Breast epithelium (tissue), 4 donors: ENCODE measurements around the gene GMCL1. TPM values are rescaled to one million over a fixed set of nuclear protein-coding genes. Genes with fewer than 3 reads are reported as not detected.

Experiments used
- DNase-seq, 2 donors: peaks; one replicate each; pipeline ENCODE4 v3.0.0-alpha.2; 2019; ENCODE audit warnings: low spot score in 2 of 2
- H3K27ac ChIP-seq, 2 donors: fragments of 200-600 bp; sonication (generic) in 1 of 2; one replicate each; pipeline ENCODE4 v1.5.1; 2016 to 2019; ENCODE audit warnings: mild to moderate bottlenecking in 1 of 2
- H3K27me3 ChIP-seq, 2 donors: fragments of 200-600 bp; sonication (generic) in 1 of 2; one replicate each; pipeline versions ENCODE4 v1.5.1 to v1.6.0; 2017 to 2019; ENCODE audit warnings: control low read depth in 1 of 2, mild to moderate bottlenecking in 1 of 2
- H3K36me3 ChIP-seq: fragments of 200-600 bp; one replicate; pipeline ENCODE4 v1.5.1; 2019
- H3K4me1 ChIP-seq, 2 donors: fragments of 200-600 bp; sonication (generic); one replicate each; pipeline ENCODE4 v1.5.1; 2016 to 2019; ENCODE audit warnings: control low read depth in 1 of 2
- H3K4me3 ChIP-seq, 3 donors: fragments of 200-600 bp; sonication (generic); 1 replicate in 2 of 3; 2 replicates in 1 of 3; pipeline ENCODE4 v1.5.1; 2016 to 2019; ENCODE audit warnings: mild to moderate bottlenecking in 3 of 3, moderate library complexity in 2 of 3
- H3K9me3 ChIP-seq, 2 donors: fragments of 200-600 bp; sonication (generic) in 1 of 2; one replicate each; pipeline ENCODE4 v1.5.1; 2016 to 2019; ENCODE audit warnings: control low read depth in 1 of 2
- CTCF ChIP-seq, 3 donors: fragments of 450-650 bp; IDR thresholded peaks; one replicate each; pipeline ENCODE4 v1.5.1; 2016 to 2017; ENCODE audit warnings: antibody characterized with exemption in 3 of 3, mild to moderate bottlenecking in 3 of 3, moderate library complexity in 3 of 3
- POLR2A ChIP-seq: fragments of 450-650 bp; IDR thresholded peaks from one replicate; pipeline ENCODE4 v1.6.1; 2016; ENCODE audit warnings: antibody characterized with exemption, mild to moderate bottlenecking, moderate library complexity
- POLR2AphosphoS5 ChIP-seq, 3 donors: sonication (generic); formaldehyde crosslinking; IDR thresholded peaks; one replicate each; pipeline ENCODE4 v1.6.1; 2017; ENCODE audit warnings: antibody characterized with exemption in 3 of 3
- intact Hi-C: fragments of 100-400 bp; cut with DNase I; formaldehyde crosslinking; loops from one replicate; pipeline ENCODE4 v1.15.1; 2023; ENCODE audit warnings: low total_unique reads
- total RNA-seq, 3 donors: library from RNA; depleted of rRNA; stranded (reverse); fragments of >200 nt; gene quantifications; one replicate each; pipeline ENCODE4 v1.1.0, GENCODE V29; 2016

The GMCL1 gene
- 10 to 100 TPM; 14.2 to 24.4 (median 18.4) TPM for total RNA-seq

GRCh38 chr2:69829256-69830044, at the start of gene GMCL1:
GMCL1 (plus strand) TSS chr2:69829660; CDS start chr2:69829893, 233 bp downstream.
- peak; percentile 38 for TF ChIP-seq POLR2A
- no peak for TF ChIP-seq CTCF (IDR thresholded peaks at IDR 0.05)
- peak; percentile 90 to 92 (median 90) for TF ChIP-seq POLR2AphosphoS5 (IDR thresholded peaks at IDR 0.05)
- intact Hi-C loops, result no loop called here
- H3K27ac ChIP-seq, result peak within 1 kb of the TSS; percentile 95 to 98

GRCh38 chr2:69780921-69781320, 48.5 kb upstream of the GMCL1 start:
- no peak overlapping the region for H3K27ac ChIP-seq
- no peak for DNase-seq
- no peaks in the 10 kb centered on the region for H3K27me3 ChIP-seq
- TF ChIP-seq POLR2AphosphoS5 (IDR thresholded peaks at IDR 0.05), result no peak
- TF ChIP-seq CTCF (IDR thresholded peaks at IDR 0.05), result no peak
- no peak for TF ChIP-seq POLR2A
- no peaks in the 10 kb centered on the region for H3K36me3 ChIP-seq
- no peaks in the 10 kb centered on the region for H3K4me1 ChIP-seq
- H3K9me3 ChIP-seq, result no peaks in the 10 kb centered on the region
- intact Hi-C loops, result no loop called here
- H3K4me3 ChIP-seq, result no peak overlapping the region

More at GRCh38 chr2:69829256-69830044, at the start of gene GMCL1:
- Histone ChIP-seq H3K4me1 (no peaks in the 10 kb centered on the region), H3K36me3 (no peaks in the 10 kb centered on the region), H3K9me3 (no peaks in the 10 kb centered on the region), H3K4me3 (peak within 1 kb of the TSS; percentile 86 to 96 (median 94)), H3K27me3 (no peaks in the 10 kb centered on the region)
- DNase-seq, result peak; percentile 95 to 97

GRCh38 chr2:69781321-69782248, 47.9 kb upstream of the GMCL1 start:
- H3K4me1 ChIP-seq, result no peaks in the 10 kb centered on the region
- no peaks in the 10 kb centered on the region for H3K36me3 ChIP-seq
- H3K27ac ChIP-seq, result no peak overlapping the region
- no peak for DNase-seq
- TF ChIP-seq CTCF (IDR thresholded peaks at IDR 0.05) (no peak), POLR2A (no peak), POLR2AphosphoS5 (IDR thresholded peaks at IDR 0.05) (no peak)
- H3K9me3 ChIP-seq, result no peaks in the 10 kb centered on the region
- intact Hi-C loops, result no loop called here
- H3K4me3 ChIP-seq, result no peak overlapping the region
- H3K27me3 ChIP-seq, result no peaks in the 10 kb centered on the region

- no peak overlapping the region for H3K4me3 ChIP-seq
- H3K4me1 ChIP-seq, result no peaks in the 10 kb centered on the region
- intact Hi-C loops, result no loop called here
- no peak for DNase-seq
- no peak overlapping the region for H3K27ac ChIP-seq
- TF ChIP-seq POLR2AphosphoS5 (IDR thresholded peaks at IDR 0.05), result no peak
- TF ChIP-seq CTCF (IDR thresholded peaks at IDR 0.05), result no peak
- no peak for TF ChIP-seq POLR2A
- no peaks in the 10 kb centered on the region for H3K9me3 ChIP-seq
- H3K36me3 ChIP-seq, result no peaks in the 10 kb centered on the region
- no peaks in the 10 kb centered on the region for H3K27me3 ChIP-seq
Observed at GRCh38 chr2:69784228-69784627, 45.2 kb upstream of the GMCL1 start.
